SK-N-SH (cell line): ENCODE results near the gene SUCNR1. TPM values are rescaled to one million over a fixed set of nuclear protein-coding genes. Genes with fewer than 3 reads are reported as not detected.

Source experiments
- CTCF ChIA-PET: fragments of 300-600, 350-600 bp; formaldehyde crosslinking; extraction: SDS; loops from one replicate; lab custom pipeline; 2021; lab: Yijun Ruan, JAX
- POLR2A ChIA-PET: fragments of 350-600 bp; sonication (Branson Sonifier 250); formaldehyde crosslinking; extraction: SDS; loops from one replicate; lab custom pipeline; 2020; ENCODE audit warnings: antibody characterized with exemption, inconsistent platforms; lab: Yijun Ruan, JAX
- DNase-seq: peaks from one replicate; pipeline ENCODE4 v3.0.0; 2012
- H2AFZ ChIP-seq: fragments of 200-600 bp; sonication (generic); 2 replicates; pipeline ENCODE4 v1.8.1; 2016; ENCODE audit warnings: antibody characterized with exemption, mild to moderate bottlenecking, low read depth
- H3F3A ChIP-seq: fragments of 200-600 bp; sonication (generic); replicated peaks from 2 replicates; pipeline ENCODE3; 2016; ENCODE audit warnings: antibody characterized with exemption, mild to moderate bottlenecking; ENCODE audit not compliant: insufficient read depth
- H3K27ac ChIP-seq, 2 experiments: fragments of 200-500 bp in 1 of 2; fragments of 200-600 bp in 1 of 2; sonication (Bioruptor generic) in 1 of 2; sonication (generic), shearing (Covaris generic) in 1 of 2; 2 replicates each; pipeline versions ENCODE4 v1.5.1 to v1.6.1; 2014 to 2016; ENCODE audit warnings: low read depth in 2 of 2, inconsistent platforms in 1 of 2, low read length in 1 of 2, mild to moderate bottlenecking in 1 of 2, mixed read lengths in 1 of 2
- H3K27me3 ChIP-seq: fragments of 200-600 bp; sonication (generic), shearing (Covaris generic); 2 replicates; pipeline ENCODE4 v1.6.1; 2016; ENCODE audit warnings: mixed run types; ENCODE audit not compliant: insufficient read depth
- H3K36me3 ChIP-seq, 2 experiments: fragments of 200-500 bp in 1 of 2; fragments of 200-600 bp in 1 of 2; sonication (Bioruptor generic) in 1 of 2; sonication (generic) in 1 of 2; replicated peaks in 1 of 2; 2 replicates each; pipeline versions ENCODE3 to v1.5.1; 2014 to 2016; ENCODE audit warnings: low read length in 1 of 2, mild to moderate bottlenecking in 1 of 2; ENCODE audit not compliant: insufficient read depth in 2 of 2, control insufficient read depth in 1 of 2
- H3K4me1 ChIP-seq, 2 experiments: fragments of 200-500 bp in 1 of 2; fragments of 200-600 bp in 1 of 2; sonication (Bioruptor generic) in 1 of 2; sonication (generic), shearing (Covaris generic) in 1 of 2; 2 replicates each; pipeline versions ENCODE4 v1.5.1 to v1.6.1; 2014 to 2016; ENCODE audit warnings: low read depth in 1 of 2, low read length in 1 of 2, mixed run types in 1 of 2; ENCODE audit not compliant: insufficient read depth in 2 of 2, control insufficient read depth in 1 of 2
- H3K4me2 ChIP-seq: fragments of 200-600 bp; sonication (generic), shearing (Covaris generic); 2 replicates; pipeline ENCODE4 v1.6.1; 2017; ENCODE audit warnings: mixed run types
- H3K4me3 ChIP-seq, 2 experiments: fragments of 200-500 bp in 1 of 2; fragments of 200-600 bp in 1 of 2; sonication (Bioruptor generic) in 1 of 2; sonication (generic), shearing (Covaris generic) in 1 of 2; 2 replicates each; pipeline versions ENCODE4 v1.5.1 to v1.8.1; 2014 to 2016; ENCODE audit warnings: low read depth in 2 of 2, inconsistent platforms in 1 of 2, low read length in 1 of 2, mild to moderate bottlenecking in 1 of 2, mixed read lengths in 1 of 2, moderate library complexity in 1 of 2
- H3K79me2 ChIP-seq: fragments of 200-600 bp; sonication (generic); 2 replicates; pipeline ENCODE4 v1.8.1; 2017; ENCODE audit warnings: mild to moderate bottlenecking; ENCODE audit not compliant: insufficient read depth
- H3K9ac ChIP-seq: fragments of 200-600 bp; sonication (generic); 2 replicates; pipeline ENCODE4 v1.6.1; 2017; ENCODE audit warnings: mixed run types
- H3K9me2 ChIP-seq: fragments of 200-600 bp; sonication (generic); 2 replicates; pipeline ENCODE4 v1.6.1; 2017; ENCODE audit warnings: mixed run types
- H3K9me3 ChIP-seq: fragments of 200-600 bp; sonication (generic); 2 replicates; pipeline ENCODE4 v1.6.1; 2017; ENCODE audit warnings: mixed run types, mild to moderate bottlenecking, moderate library complexity
- H4K20me1 ChIP-seq: fragments of 200-600 bp; sonication (generic); 2 replicates; pipeline ENCODE4 v1.6.1; 2017; ENCODE audit warnings: mild to moderate bottlenecking, mixed run types; ENCODE audit not compliant: insufficient read depth
- ELF1 ChIP-seq: IDR thresholded peaks from 2 replicates; pipeline ENCODE4 v1.4.0; 2012
- EP300 ChIP-seq, 2 experiments: IDR thresholded peaks; 2 replicates each; pipeline versions ENCODE4 v1.4.0 to v1.6.1; 2012; ENCODE audit warnings: borderline replicate concordance in 1 of 2, low read depth in 1 of 2, low read length in 1 of 2
- FOSL2 ChIP-seq: IDR thresholded peaks from 2 replicates; pipeline ENCODE4 v1.4.0; 2012; ENCODE audit warnings: low read depth, mild to moderate bottlenecking, moderate library complexity, borderline replicate concordance
- FOXJ3 ChIP-seq: sonication (generic); formaldehyde crosslinking; IDR thresholded peaks from 2 replicates; pipeline ENCODE4 v1.5.1; 2020; ENCODE audit warnings: mild to moderate bottlenecking, missing genetic modification reagents
- FOXM1 ChIP-seq: IDR thresholded peaks from 2 replicates; pipeline ENCODE4 v1.4.0; 2012; ENCODE audit warnings: low read depth, mild to moderate bottlenecking
- GABPA ChIP-seq: IDR thresholded peaks from 2 replicates; pipeline ENCODE4 v1.4.0; 2012; ENCODE audit warnings: low read depth, mild to moderate bottlenecking
- NFIC ChIP-seq: IDR thresholded peaks from 2 replicates; pipeline ENCODE4 v1.4.0; 2012; ENCODE audit warnings: borderline replicate concordance
- NRF1 ChIP-seq: IDR thresholded peaks from 2 replicates; pipeline ENCODE4 v1.6.1; 2012; ENCODE audit warnings: low read depth, mild to moderate bottlenecking, low read length
- POLR2AphosphoS5 ChIP-seq: IDR thresholded peaks from 2 replicates; pipeline ENCODE4 v1.6.1; 2012; ENCODE audit warnings: low read depth, low read length
- RAD21 ChIP-seq: IDR thresholded peaks from 2 replicates; pipeline ENCODE4 v1.6.1; 2012; ENCODE audit warnings: mild to moderate bottlenecking, low read length
- RCOR1 ChIP-seq: fragments of 150-350 bp; IDR thresholded peaks from 2 replicates; pipeline ENCODE4 v1.6.1; 2017; ENCODE audit warnings: antibody characterized with exemption, low read length
- RXRA ChIP-seq: IDR thresholded peaks from 2 replicates; pipeline ENCODE4 v1.4.0; 2012; ENCODE audit warnings: low read depth, mild to moderate bottlenecking, borderline replicate concordance
- TEAD4 ChIP-seq: IDR thresholded peaks from 2 replicates; pipeline ENCODE4 v1.4.0; 2012; ENCODE audit warnings: mild to moderate bottlenecking, borderline replicate concordance; ENCODE audit not compliant: insufficient read depth
- USF1 ChIP-seq: IDR thresholded peaks from 2 replicates; pipeline ENCODE4 v1.4.0; 2012; ENCODE audit warnings: low read depth, borderline replicate concordance
- YY1 ChIP-seq: IDR thresholded peaks from 2 replicates; pipeline ENCODE4 v1.4.0; 2012; ENCODE audit warnings: low read depth, mild to moderate bottlenecking
- WGBS: methylation state at CpG from one replicate; pipeline ENCODE4 v1.1.6; 2017; ENCODE audit warnings: low lambda C conversion rate; 5-methylcytosine and 5-hydroxymethylcytosine counted together
- polyA plus RNA-seq, 3 experiments: library from polyadenylated mRNA; depleted of rRNA; stranded (reverse); fragments of >200 nt; gene quantifications; 2 replicates each; pipeline ENCODE4 v1.2.3, GENCODE V29; 2012
- TF ChIP-seq, protein P1 (sequence below): fragments of 150-350 bp; IDR thresholded peaks from 2 replicates; pipeline ENCODE4 v1.6.1; 2016; ENCODE audit warnings: mild to moderate bottlenecking, low read depth, low read length
- TF ChIP-seq, protein P2 (sequence below): IDR thresholded peaks from 2 replicates; pipeline ENCODE4; 2012

SUCNR1 gene
- polyA plus RNA-seq, 1 of the 3 experiments (the other 2 are of a cell fraction): 1.5 TPM

DNA sequence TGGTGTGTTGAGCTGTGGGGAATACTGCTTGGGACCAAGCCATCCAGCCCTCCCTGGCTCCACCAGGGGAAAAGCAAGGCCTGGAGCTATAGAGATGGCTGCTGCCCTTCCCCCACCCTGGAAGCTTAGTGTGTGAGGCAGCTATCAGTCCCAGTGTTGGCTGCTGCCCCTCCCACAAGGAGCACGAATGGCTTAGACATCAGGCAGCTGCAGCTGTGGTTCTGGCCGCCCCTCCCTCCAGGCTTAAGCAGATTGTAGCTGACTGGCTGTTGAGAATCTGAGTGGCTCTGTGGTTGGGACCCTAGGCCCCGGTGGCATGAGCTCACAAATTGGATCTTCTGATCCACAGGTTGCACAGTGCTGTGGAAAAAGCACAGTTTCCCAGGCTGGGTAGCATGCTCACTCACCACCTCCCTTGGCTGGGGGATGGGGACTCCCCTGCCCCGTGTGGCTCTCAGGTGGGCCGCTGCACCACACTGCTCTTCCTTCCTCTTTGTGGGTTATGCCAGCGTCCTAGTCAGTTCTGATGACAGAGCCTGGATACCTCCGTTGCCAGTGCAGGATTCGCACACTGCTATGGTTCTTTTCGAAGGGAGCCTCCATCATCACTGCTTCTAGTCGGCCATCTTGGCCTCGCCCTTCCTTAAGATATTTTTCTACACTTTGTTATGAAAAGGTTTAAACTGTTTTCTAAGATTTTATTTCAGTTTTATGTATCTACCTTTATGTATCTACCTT lies 21.2 kb upstream of the SUCNR1 start:
- Histone ChIP-seq H3K9ac (no peak overlapping the region), H2AFZ (no peak overlapping the region), H3K9me3 (no peaks in the 10 kb centered on the region), H3K27me3 (no peaks in the 10 kb centered on the region), H3K4me2 (no peak overlapping the region), H4K20me1 (no peaks in the 10 kb centered on the region), H3K4me1 (no peaks in the 10 kb centered on the region; a peak in 1 of 4 replicates), H3K27ac (no peak overlapping the region), H3K79me2 (peaks cover 10% of the 10 kb centered on the region; the same call in 1 of the 2 replicates), H3K4me3 (no peak overlapping the region), H3F3A (peaks cover 3% of the 10 kb centered on the region), H3K36me3 (peaks cover 0 to 47% of the 10 kb centered on the region in 2 experiments), H3K9me2 (no peaks in the 10 kb centered on the region)
- TF ChIP-seq RXRA (no peak), POLR2AphosphoS5 (no peak), EP300 (IDR thresholded peaks at IDR 0.05; ENCODE audit: borderline replicate concordance in 1 of 2, low read depth in 1 of 2, low read length in 1 of 2) (no peak), RCOR1 (no peak), RAD21 (no peak), FOXM1 (no peak), NFIC (no peak), TEAD4 (no peak), FOSL2 (no peak), GABPA (no peak), FOXJ3 (CRISPR knock-in tag) (no peak), YY1 (no peak), ELF1 (no peak), NRF1 (no peak), USF1 (no peak)
- TF ChIP-seq, protein P1, sequence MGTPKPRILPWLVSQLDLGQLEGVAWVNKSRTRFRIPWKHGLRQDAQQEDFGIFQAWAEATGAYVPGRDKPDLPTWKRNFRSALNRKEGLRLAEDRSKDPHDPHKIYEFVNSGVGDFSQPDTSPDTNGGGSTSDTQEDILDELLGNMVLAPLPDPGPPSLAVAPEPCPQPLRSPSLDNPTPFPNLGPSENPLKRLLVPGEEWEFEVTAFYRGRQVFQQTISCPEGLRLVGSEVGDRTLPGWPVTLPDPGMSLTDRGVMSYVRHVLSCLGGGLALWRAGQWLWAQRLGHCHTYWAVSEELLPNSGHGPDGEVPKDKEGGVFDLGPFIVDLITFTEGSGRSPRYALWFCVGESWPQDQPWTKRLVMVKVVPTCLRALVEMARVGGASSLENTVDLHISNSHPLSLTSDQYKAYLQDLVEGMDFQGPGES: no peak
- TF ChIP-seq, protein P2, sequence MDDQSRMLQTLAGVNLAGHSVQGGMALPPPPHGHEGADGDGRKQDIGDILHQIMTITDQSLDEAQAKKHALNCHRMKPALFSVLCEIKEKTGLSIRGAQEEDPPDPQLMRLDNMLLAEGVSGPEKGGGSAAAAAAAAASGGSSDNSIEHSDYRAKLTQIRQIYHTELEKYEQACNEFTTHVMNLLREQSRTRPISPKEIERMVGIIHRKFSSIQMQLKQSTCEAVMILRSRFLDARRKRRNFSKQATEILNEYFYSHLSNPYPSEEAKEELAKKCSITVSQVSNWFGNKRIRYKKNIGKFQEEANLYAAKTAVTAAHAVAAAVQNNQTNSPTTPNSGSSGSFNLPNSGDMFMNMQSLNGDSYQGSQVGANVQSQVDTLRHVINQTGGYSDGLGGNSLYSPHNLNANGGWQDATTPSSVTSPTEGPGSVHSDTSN: no peak
- POLR2A ChIA-PET: no interaction called here
- 42% methylated on average over 9 of the region's 11 CpGs for WGBS
- no peak for DNase-seq
- CTCF ChIA-PET: interaction anchor here (0.6 to 1.5 kb wide), 2 partner anchors 13 to 192 kb away, joined by 3 to 4 read pairs; no protein-coding TSS in a partner anchor
